Endothelial cell of umbilical vein (primary cell): Measurements from ENCODE around the gene ADI1.

ENCODE experiments used
- CTCF ChIP-seq, 2 donors: IDR thresholded peaks; 1 replicate in 1 of 2; 2 replicates in 1 of 2; pipeline ENCODE4 v1.5.1; 2011; ENCODE audit warnings: low read length in 2 of 2, mild to moderate bottlenecking in 2 of 2, moderate library complexity in 2 of 2, control low read depth in 1 of 2, inconsistent platforms in 1 of 2, low read depth in 1 of 2; ENCODE audit not compliant: insufficient read depth in 1 of 2; ENCODE audit errors: extremely low read depth in 1 of 2
- EZH2 ChIP-seq: IDR thresholded peaks from 2 replicates; pipeline ENCODE4 v1.6.1; 2012; ENCODE audit warnings: borderline replicate concordance, low read depth, mild to moderate bottlenecking, moderate library complexity, low read length, inconsistent platforms; ENCODE audit not compliant: severe bottlenecking
- GATA2 ChIP-seq: IDR thresholded peaks from 2 replicates; pipeline ENCODE4 v1.7.0; 2011; ENCODE audit warnings: low read depth, mild to moderate bottlenecking, moderate library complexity, mixed read lengths, low read length; ENCODE audit not compliant: insufficient read length, insufficient read depth
- MAX ChIP-seq: IDR thresholded peaks from 2 replicates; pipeline ENCODE4 v1.6.1; 2011; ENCODE audit not compliant: insufficient read depth, insufficient read length
- MYC ChIP-seq: IDR thresholded peaks from one replicate; pipeline ENCODE4 v1.6.1; 2011; ENCODE audit warnings: mild to moderate bottlenecking, low read depth, low read length
- POLR2A ChIP-seq: IDR thresholded peaks from 2 replicates; pipeline ENCODE4 v1.6.1; 2012; ENCODE audit warnings: low read depth, mild to moderate bottlenecking, control low read depth, low read length

GRCh38 chr2:3451169-3451568 lies 68.2 kb downstream of the ADI1 start:
- no peak for TF ChIP-seq EZH2
- no peak for TF ChIP-seq CTCF (IDR thresholded peaks at IDR 0.05; ENCODE audit: extremely low read depth in 1 of 2, insufficient read depth in 1 of 2, low read depth in 1 of 2, low read length in 2 of 2)
- TF ChIP-seq MYC, result no peak
- TF ChIP-seq POLR2A, result no peak
- TF ChIP-seq GATA2, result no peak
- TF ChIP-seq MAX, result no peak
